Left ventricle myocardium inferior (tissue), 1 donor: ENCODE results near the gene SLC2A13. TPM values are rescaled to one million over a fixed set of nuclear protein-coding genes. Genes with fewer than 3 reads are reported as not detected.

ENCODE experiments used
- DNase-seq: peaks from one replicate; pipeline ENCODE4 v3.0.0-alpha.2; 2020
- H3K27ac ChIP-seq: fragments of 200-600 bp; replicated peaks from 2 replicates; pipeline ENCODE4 v1.8.0; 2021
- H3K27me3 ChIP-seq: fragments of 200-600 bp; 2 replicates; pipeline ENCODE4 v1.8.0; 2021; ENCODE audit warnings: low read depth
- H3K36me3 ChIP-seq: fragments of 200-600 bp; 2 replicates; pipeline ENCODE4 v1.8.0; 2021
- H3K4me1 ChIP-seq: fragments of 200-600 bp; 2 replicates; pipeline ENCODE4 v1.8.0; 2021
- H3K4me3 ChIP-seq: fragments of 200-600 bp; 2 replicates; pipeline ENCODE4 v1.8.0; 2021; ENCODE audit warnings: mild to moderate bottlenecking, moderate library complexity
- H3K9me3 ChIP-seq: fragments of 200-600 bp; replicated peaks from 2 replicates; pipeline ENCODE4 v1.8.0; 2021
- CTCF ChIP-seq: fragments of 200-600 bp; IDR thresholded peaks from 2 replicates; pipeline ENCODE4 v1.8.0; 2021; ENCODE audit warnings: antibody characterized with exemption, mild to moderate bottlenecking, borderline replicate concordance
- intact Hi-C: fragments of 100-400 bp; cut with micrococcal nuclease; formaldehyde crosslinking; loops from one replicate; pipeline ENCODE4 v1.11.0; 2022
- total RNA-seq: library from RNA; stranded (reverse); fragmentation: NEBNext Ultra II Directional; extraction: Animal tissue kit (Norgen Biotek cat#: 25700); gene quantifications from one replicate; pipeline ENCODE4 v1.2.1, GENCODE V29; 2021
- donor health status: DM: no; HTN: yes; CAD: no; lungs with severe emphysema.

Gene SLC2A13
- total RNA-seq, 1 donor from 2014 or later: 5.5 TPM

GRCh38 chr12:39804479-39804878 lies 301.4 kb downstream of the SLC2A13 start:
- H3K27me3 ChIP-seq: no peaks in the 10 kb centered on the region
- DNase-seq: no peak
- TF ChIP-seq CTCF: no peak
- H3K36me3 ChIP-seq: no peaks in the 10 kb centered on the region
- H3K27ac ChIP-seq: no peak overlapping the region
- no peak overlapping the region for H3K4me3 ChIP-seq
- no peaks in the 10 kb centered on the region for H3K9me3 ChIP-seq
- no peaks in the 10 kb centered on the region for H3K4me1 ChIP-seq
- intact Hi-C loops: loop anchor here (10.0 kb wide), 1 partner anchor 90 kb away; no protein-coding TSS in a partner anchor

GRCh38 chr12:39803151-39803550 lies 302.7 kb downstream of the SLC2A13 start:
- H3K4me3 ChIP-seq: no peak overlapping the region
- no peak overlapping the region for H3K27ac ChIP-seq
- DNase-seq: no peak
- intact Hi-C loops: loop anchor here (10.0 kb wide), 1 partner anchor 92 kb away; no protein-coding TSS in a partner anchor
- no peaks in the 10 kb centered on the region for H3K4me1 ChIP-seq
- no peaks in the 10 kb centered on the region for H3K36me3 ChIP-seq
- no peak for TF ChIP-seq CTCF
- H3K27me3 ChIP-seq: no peaks in the 10 kb centered on the region
- no peaks in the 10 kb centered on the region for H3K9me3 ChIP-seq

- Histone ChIP-seq H3K36me3 (no peaks in the 10 kb centered on the region), H3K9me3 (no peaks in the 10 kb centered on the region), H3K27ac (no peak overlapping the region), H3K4me3 (no peak overlapping the region), H3K4me1 (no peaks in the 10 kb centered on the region), H3K27me3 (no peaks in the 10 kb centered on the region)
- DNase-seq: no peak
- TF ChIP-seq CTCF: no peak
- intact Hi-C loops: no loop called here
Observed at GRCh38 chr12:39798977-39799376, 306.9 kb downstream of the SLC2A13 start.

DNA sequence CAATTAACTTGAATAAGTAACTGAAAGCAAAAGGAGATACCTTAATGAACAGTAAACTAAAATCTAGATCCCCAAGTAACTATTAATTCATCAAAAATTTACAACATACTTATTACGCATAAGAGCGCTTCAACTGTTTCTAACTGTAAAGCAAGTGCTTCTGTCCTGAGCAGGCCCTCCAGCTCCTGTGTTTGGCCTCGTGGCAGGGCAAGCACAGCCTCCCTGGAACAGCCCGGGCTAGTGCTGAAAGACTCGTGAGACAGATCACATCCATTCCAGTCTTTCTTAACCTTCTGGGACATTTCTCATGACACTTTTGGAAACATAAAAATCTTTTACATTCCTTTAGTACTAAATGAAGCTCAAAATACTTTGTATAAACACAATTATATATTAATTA lies 307.5 kb downstream of the SLC2A13 start:
- DNase-seq: no peak
- no peak for TF ChIP-seq CTCF
- H3K27me3 ChIP-seq: no peaks in the 10 kb centered on the region
- intact Hi-C loops: no loop called here
- H3K9me3 ChIP-seq: no peaks in the 10 kb centered on the region
- no peaks in the 10 kb centered on the region for H3K4me1 ChIP-seq
- no peaks in the 10 kb centered on the region for H3K36me3 ChIP-seq
- H3K27ac ChIP-seq: no peak overlapping the region
- no peak overlapping the region for H3K4me3 ChIP-seq

DNA sequence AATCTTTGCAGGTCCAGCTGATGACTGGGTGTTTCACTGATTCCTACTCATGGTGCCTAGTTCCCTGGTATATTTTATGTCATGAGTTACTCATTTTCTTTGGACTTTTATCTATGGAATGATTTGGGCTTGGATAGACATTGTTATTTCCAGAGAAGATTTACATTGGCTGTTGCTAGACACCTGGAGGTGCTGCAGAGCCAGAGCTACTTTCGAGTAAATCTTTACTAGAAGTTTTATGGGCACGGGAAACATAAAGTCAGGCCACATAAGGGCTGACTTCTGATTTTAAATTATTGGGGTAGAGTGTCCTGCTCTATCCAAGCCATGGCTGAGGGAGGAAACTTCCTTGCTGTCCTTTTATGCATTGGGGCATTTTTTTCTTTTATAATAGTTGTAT lies 310.4 kb downstream of the SLC2A13 start:
- Histone ChIP-seq H3K4me3 (no peak overlapping the region), H3K36me3 (no peaks in the 10 kb centered on the region), H3K27ac (no peak overlapping the region), H3K4me1 (no peaks in the 10 kb centered on the region), H3K27me3 (no peaks in the 10 kb centered on the region), H3K9me3 (peaks cover 5% of the 10 kb centered on the region)
- intact Hi-C loops: no loop called here
- TF ChIP-seq CTCF: no peak
- no peak for DNase-seq

DNA sequence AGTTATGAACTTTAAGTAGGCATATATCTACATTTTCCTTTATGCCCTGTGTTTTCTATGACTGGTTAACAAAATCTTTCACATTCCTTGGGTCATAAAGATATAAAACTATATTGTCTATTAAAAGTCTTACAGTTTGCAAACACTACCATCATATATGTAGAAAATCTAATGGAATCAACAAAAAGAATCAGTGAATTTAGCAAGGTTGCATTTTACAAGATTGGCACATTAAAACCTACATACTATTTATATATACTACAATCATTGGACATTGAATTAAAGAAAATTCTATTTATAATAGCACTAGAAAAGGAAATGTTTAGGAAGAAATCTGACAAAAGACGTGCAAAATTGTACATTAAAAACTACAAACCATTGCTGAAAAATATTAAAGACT lies 312.9 kb downstream of the SLC2A13 start:
- H3K9me3 ChIP-seq: peaks cover 5% of the 10 kb centered on the region
- H3K36me3 ChIP-seq: no peaks in the 10 kb centered on the region
- no peaks in the 10 kb centered on the region for H3K4me1 ChIP-seq
- no peaks in the 10 kb centered on the region for H3K27me3 ChIP-seq
- no peak overlapping the region for H3K27ac ChIP-seq
- TF ChIP-seq CTCF: no peak
- H3K4me3 ChIP-seq: no peak overlapping the region
- DNase-seq: no peak
- intact Hi-C loops: no loop called here
